CD4-positive, alpha-beta T cell treated with Interleukin-12 subunit alpha and Interleukin-12 subunit beta, for 1 hour (primary cell): ENCODE measurements around the gene GPC5.

Experiments used
- DNase-seq: peaks from one replicate; pipeline ENCODE4 v3.0.0-alpha.2; 2020

GPC5 gene

DNA sequence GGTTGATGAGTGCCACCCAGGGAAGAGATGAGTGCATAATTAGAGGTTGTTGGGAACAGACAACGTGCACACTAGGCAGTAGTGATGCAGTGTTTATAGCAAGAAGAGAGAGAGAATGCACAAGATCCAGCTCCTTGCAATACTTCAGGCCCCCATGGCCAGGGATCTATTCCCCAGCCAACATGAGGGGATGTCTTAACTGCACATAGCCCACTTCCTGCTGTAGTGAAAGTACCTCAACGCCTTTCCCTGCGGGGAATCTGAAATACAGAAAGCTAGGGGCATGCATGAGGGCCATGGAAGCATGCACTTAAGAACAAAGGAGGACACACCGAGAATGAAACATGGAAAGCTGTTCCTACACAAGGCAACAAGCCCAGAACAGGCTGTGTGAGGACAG lies 1191.5 kb downstream of the GPC5 start:
- DNase-seq = no peak

GRCh38 chr13:92590503-92590908 lies 1192.1 kb downstream of the GPC5 start:
- DNase-seq = no peak

GRCh38 chr13:92591117-92591516 lies 1192.7 kb downstream of the GPC5 start:
- DNase-seq = no peak

DNA sequence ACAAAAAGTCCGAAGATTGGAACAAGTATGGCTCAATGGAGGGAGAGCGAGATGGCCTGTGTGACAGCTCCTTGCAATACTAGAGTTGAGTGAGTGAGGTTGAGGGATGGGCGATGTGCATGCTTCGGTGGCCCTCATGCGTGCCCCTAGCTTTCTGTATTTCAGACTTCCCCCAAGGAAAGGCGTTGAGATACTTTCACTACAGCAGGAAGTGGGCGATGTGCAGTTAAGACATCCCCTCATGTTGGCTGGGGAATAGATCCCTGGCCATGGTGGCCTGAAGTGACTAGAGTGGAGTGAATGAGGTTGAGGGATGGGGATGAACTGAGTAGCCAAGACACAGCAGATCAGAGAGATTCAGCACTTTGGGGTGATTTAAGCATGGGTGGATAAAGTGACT lies 1194.3 kb downstream of the GPC5 start:
- DNase-seq = no peak

GRCh38 chr13:92602560-92602959 lies 1204.1 kb downstream of the GPC5 start:
- DNase-seq = no peak

- DNase-seq = no peak
Observed at GRCh38 chr13:92609376-92609775, 1211.0 kb downstream of the GPC5 start.

GRCh38 chr13:92612892-92613291 lies 1214.5 kb downstream of the GPC5 start:
- no peak for DNase-seq

- no peak for DNase-seq
Observed at GRCh38 chr13:92613921-92614320, 1215.5 kb downstream of the GPC5 start.

DNA sequence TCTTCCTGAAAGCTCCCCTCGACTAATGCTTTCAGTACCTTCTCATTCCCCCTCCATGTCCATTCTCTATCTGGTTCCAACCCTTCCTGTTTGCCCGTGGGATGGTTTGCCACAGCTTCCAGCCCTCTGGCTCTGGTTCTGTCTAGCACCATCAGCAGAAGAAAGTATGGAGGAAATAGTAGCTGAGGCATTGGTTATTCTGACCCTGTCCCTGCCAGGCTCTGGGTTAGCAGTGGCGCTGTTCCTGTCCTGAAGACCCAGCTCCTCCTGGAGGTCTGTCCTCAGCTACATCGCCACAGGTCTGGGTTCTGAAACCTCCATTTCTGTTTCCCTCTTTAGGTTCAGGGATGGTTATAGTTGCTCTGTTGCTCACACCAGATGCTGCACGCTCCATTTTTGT lies 1223.6 kb downstream of the GPC5 start:
- DNase-seq = no peak

GRCh38 chr13:92622905-92623304 lies 1224.5 kb downstream of the GPC5 start:
- no peak for DNase-seq

- no peak for DNase-seq
Observed at GRCh38 chr13:92626274-92626673, 1227.9 kb downstream of the GPC5 start.

DNA sequence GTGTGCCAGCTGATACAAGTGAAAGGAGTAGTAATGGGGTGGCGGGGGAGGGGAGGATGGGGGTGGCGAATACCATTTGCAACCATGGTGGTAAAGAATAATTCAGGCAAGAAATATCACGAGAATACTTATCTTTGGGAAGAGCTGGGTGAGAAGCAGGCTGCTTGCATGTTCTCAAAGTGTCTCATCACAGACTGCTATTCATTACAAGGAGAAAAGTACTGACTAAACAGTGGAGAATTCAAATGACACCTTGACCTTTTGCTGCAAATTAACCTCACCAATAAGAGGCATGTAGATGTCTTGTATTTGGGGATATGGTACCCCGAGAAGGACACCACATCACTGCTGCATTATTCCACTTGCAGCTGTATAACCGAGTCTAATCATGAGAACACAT lies 1242.5 kb downstream of the GPC5 start:
- no peak for DNase-seq

DNA sequence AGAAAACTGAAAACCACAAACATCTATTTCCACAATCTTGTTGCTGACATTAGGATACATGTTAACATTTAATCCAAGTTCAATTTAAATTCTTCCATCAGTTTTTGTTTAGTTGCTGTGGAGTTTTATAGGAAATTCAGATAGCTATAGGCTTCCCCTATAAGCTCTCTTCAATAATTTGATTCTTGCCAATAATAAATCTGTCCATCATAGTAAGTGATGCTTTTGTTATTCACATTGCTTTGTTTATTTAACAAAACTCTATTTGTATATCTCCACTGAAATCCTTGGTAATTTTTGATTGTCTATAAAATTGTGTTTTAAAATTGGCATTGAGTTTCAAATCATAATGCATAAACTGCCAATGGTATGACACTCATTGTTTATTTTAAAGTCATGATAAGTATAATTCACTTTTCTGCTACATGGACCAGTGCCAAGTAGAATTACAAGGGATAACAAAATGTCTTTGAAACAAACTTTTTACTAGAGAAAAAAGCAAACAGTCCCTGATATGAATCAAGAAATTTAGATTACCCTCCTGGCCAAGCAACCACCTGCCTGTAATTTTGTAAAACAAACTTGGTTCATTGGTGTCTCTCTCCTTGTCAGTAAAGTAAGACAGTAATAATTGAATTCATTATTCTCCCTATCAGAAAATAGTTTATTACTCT lies 1250.9 kb downstream of the GPC5 start:
- no peak for DNase-seq

DNA sequence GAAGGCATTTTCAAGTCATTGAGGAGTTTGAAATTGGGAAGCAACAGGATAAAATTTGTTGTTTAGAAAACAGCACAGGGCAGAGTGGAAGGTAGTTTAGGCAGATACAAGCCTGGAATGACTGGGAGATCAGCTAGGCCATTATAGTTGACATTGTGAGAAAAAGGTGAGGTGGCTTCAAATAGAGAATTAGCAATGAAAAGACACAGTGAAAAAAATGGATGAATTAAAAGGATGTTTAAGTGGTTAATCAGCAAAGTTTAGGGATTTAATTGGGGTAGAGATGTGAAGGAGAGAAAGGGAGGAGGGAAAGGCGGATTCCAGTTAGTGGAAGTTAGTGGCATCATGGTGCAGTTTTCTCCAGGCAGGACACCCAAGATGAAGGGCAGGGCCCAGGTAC lies 1257.7 kb downstream of the GPC5 start:
- DNase-seq = no peak

GRCh38 chr13:92656648-92657047 lies 1258.2 kb downstream of the GPC5 start:
- DNase-seq = no peak

DNA sequence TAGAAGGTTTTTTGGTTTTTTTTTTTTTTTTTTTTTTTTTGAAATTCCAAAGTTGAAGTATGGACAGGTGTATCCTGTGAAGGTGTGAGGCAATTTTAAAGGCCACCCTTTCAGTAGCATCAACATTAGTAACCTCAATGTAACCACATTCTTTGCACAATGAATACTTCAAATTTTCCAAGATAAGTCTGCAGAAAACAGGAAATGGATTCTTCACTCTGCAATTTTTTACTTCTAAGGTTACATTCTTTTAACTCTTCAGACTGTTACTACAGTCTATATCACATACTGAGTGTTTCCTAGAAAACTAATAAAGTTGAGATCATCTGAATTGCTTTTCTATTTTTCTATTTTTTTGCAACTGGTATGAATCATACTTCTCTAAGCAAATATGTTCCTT lies 1259.1 kb downstream of the GPC5 start:
- no peak for DNase-seq

GRCh38 chr13:92658293-92658692 lies 1259.9 kb downstream of the GPC5 start:
- DNase-seq = no peak

DNA sequence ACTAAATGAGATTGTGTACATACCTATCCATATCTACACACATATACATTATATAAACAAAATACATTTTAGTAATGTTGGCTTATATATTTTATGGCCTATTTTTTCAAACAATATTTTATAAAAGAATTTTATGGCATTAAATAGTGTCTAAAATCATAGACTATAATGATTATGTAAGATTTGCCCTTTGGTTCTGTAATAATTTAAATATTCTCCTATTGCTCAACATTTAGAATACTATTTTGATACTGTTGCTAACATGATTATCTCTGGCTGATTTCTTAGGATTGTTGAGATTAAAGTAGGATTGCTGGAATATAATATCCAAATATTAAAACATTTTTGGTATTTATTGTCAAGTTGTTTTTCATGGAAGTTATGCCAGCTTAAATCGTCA lies 1263.0 kb downstream of the GPC5 start:
- DNase-seq = no peak

DNA sequence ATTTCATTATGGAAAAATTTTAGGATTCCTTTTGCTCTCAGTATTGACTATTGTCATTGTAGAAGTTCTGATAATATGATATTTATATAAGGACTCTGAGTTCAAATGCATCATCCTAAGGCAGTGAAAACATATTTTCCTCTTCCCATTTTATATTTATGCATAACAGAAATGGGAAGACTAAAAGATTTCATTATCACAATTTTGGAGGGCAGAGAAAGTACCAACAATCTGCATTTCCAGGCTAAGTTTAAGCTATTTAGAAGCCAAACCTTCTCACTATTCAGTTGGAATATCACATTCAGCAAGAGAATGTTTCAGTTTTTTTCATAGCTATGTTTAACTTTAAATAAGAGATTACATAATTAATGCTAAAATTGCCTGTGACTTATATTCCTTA lies 1269.7 kb downstream of the GPC5 start:
- DNase-seq = no peak

GRCh38 chr13:92670096-92670495 lies 1271.7 kb downstream of the GPC5 start:
- DNase-seq = no peak

GRCh38 chr13:92671821-92672220 lies 1273.4 kb downstream of the GPC5 start:
- DNase-seq = no peak

DNA sequence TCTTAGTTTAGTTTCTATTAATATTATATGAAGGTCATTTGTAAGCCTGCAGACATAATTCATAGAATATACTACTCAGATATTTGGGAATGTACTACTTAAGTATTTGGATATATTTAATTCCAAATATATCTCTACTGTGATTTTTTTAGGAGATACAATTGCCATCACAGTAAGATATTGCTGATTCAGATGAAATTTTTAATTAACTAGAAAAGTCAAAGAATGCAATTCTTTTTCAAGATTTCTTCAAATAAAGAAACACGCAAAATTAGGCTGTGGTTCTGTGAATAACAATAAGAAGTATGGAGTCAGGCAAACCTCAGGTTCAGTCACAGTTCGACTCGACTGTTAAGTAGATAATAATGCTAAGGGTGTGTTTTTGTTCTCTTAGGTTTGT lies 1277.8 kb downstream of the GPC5 start:
- no peak for DNase-seq

- no peak for DNase-seq
Observed at GRCh38 chr13:92677571-92677970, 1279.2 kb downstream of the GPC5 start.

DNA sequence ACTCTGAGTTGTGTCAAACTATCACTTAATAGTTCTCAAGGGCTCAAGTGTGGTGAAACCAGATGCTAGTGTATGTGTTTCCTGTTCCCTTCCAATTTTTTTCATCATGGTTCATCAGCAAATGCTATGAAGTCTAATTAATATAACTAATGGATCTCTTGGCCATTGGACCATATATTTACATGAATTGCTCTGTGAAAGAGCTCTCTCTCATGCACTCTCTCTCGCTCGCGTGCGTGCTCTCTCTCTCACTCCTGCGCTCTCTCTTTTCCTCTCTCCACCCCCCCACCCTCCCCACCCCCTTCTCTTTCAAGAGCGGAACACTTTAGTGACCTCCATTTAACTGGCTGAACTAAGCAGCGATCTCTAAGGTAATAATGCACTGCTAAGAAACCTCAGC lies 1281.2 kb downstream of the GPC5 start:
- no peak for DNase-seq

- DNase-seq = no peak
Observed at GRCh38 chr13:92681239-92681638, 1282.8 kb downstream of the GPC5 start.
